Stimulated activated CD4-positive, alpha-beta T cell treated with anti-CD3 and anti-CD28 coated beads, Interleukin-15, amount 100 ng/mL, for 48 hours (primary cell): ENCODE measurements around the gene SMC4.
"Not testable (repeated sequence)": the region's sequence is repeated elsewhere in the genome, so short reads cannot be mapped to it uniquely, and the experiment has no call there.

Source experiments
- DNase-seq, 2 donors: peaks; one replicate each; pipeline ENCODE4 v3.0.0-alpha.2; 2020; ENCODE audit warnings: low read depth in 2 of 2

Gene SMC4

DNA sequence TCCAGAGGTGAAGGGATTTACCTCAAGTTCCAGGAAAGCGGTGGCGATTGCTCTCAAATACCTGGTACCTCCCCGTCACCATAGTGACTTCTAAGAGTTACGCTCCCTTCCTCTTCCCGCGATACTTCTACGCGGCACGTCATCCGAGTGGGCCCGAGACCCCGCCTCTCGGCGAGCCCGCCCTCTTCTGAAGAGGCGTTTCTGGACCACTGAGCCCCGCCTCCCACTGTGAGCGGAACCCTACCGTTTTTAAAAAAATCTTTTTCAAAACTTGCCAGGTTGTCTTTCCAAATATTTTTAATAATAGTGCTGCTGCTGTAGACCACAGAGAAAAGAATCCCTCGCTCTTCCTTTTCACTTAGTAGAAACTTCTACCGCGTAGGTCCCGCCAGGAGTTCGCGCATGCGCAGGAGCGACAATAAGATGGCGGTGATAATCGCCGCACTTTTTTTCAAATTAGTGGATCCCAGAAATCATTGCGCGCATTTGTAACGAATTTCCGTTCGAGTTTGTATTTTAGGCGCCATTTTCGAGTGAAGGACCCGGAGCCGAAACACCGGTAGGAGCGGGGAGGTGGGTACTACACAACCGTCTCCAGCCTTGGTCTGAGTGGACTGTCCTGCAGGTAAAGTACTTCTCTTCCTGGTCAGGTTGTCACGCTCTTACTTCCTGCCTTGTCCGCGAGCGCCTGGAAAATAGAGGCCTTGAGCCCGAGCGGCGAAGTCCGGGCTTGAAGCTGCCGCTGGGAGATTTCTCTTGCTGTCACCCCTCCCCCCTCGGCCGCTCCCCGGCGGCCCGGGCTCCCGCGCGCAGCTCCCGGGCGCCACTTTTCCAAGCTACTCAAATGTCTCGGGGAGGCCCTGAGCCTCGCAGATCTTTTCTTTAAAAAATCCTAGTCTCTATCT, at the start of gene SMC4, which contains the start of gene IFT80:
TSS of gene SMC4 (plus strand) at position 526 of the 905 bp plus-strand sequence. CDS start 1,177 bp downstream, outside the sequence.
TSS of gene IFT80 (minus strand) at position 101 of the 905 bp plus-strand sequence. CDS start 14,625 bp downstream, outside the sequence.
- peak; percentile 93 to 94 for DNase-seq

DNA sequence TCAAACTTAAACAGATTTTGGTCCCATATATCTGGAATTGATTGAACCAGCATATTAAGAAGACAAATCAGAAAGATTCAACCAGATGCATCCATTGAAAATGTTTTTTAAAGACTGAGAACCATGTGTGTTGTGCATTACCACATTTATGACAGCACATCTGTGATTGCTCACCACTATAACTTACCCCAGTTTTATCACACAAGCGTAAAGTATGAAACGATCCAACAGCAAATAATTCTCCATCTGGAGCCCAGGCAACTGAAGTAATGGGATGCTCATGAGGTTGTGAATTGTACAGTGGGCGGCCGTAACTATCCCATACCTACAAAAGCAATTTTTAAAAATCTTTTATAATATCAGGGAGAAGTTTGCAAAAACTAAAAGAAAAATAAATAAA, 43.6 kb upstream of the SMC4 start:
- no peak for DNase-seq

DNA sequence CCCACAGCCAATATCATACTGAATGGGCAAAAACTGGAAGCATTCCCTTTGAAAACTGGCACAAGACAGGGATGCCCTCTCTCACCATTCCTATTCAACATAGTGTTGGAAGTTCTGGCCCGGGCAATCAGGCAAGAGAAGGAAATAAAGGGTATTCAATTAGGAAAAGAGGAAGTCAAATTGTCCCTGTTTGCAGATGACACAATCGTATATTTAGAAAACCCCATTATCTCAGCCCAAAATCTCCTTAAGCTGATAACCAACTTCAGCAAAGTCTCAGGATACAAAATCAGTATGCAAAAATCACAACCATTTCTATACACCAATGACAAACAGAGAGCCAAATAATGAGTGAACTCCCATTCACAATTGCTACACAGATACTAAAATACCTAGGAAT, 36.6 kb upstream of the SMC4 start:
- not testable (repeated sequence) for DNase-seq

DNA sequence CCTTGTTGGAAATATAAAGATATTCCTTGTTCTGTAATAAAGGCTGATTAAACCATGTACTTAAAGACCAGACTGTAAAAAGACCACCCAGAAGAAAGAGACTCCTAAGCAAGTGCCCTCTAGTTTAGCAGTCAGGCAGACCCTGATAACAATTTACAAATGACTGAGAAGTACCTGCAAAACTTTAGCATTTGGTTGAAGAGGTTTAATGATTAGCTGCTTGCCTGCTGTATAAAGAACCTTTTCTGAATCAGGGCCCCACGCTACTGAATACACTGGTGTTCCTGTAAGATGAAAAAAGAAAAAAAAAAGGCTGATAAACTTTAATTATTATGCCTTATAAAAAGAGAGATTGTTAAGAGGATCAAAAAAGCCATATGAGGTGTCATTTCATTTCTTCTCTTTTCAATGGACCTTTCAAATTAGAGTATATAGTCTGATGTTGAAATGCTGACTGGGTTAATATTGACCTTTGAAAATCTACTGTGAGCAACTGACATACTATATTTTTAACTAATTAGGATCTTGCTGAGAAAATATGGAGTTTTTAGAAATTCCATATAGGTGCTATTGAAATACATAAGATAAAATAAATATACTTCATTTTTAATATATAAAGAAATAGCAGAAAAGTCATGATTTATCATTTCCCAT, 33.5 kb upstream of the SMC4 start:
- no peak for DNase-seq

DNA sequence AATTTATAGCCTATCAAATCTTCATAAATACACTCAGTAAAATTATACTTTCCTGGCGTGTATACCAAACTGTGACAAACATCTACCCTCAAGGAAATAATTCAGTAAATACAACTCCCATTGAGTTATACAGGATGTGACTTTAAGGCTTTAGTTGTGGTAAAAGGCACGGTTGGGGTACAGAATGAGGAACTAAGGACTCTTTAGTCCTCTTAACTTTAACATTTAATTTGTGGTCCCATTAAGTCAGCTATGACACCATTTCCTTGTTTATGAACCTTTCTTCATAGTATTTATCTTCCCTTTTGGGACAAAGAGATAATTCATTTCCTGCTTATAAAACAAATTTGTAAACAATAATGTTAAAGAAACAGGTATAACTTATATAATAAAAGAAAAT, 30.6 kb upstream of the SMC4 start:
- no peak for DNase-seq

DNA sequence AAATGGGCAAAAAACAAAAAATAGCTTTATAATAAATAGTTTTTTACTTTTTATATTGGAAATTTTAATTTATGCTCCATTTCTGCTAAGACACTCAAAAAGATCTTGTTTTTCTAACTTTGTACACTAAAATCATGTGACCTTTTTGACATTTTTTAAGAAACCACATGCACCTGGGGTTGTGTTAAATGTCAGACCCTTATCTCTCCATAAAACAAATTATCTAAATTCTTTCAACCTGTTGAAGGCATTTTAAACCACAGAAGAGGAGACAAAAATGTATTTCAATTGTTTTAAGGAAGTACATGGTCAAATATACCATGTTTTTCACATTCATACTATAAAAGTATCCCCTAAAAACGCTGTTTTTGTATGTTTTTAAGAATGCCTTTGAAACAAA, 29.7 kb upstream of the SMC4 start:
- no peak for DNase-seq

DNA sequence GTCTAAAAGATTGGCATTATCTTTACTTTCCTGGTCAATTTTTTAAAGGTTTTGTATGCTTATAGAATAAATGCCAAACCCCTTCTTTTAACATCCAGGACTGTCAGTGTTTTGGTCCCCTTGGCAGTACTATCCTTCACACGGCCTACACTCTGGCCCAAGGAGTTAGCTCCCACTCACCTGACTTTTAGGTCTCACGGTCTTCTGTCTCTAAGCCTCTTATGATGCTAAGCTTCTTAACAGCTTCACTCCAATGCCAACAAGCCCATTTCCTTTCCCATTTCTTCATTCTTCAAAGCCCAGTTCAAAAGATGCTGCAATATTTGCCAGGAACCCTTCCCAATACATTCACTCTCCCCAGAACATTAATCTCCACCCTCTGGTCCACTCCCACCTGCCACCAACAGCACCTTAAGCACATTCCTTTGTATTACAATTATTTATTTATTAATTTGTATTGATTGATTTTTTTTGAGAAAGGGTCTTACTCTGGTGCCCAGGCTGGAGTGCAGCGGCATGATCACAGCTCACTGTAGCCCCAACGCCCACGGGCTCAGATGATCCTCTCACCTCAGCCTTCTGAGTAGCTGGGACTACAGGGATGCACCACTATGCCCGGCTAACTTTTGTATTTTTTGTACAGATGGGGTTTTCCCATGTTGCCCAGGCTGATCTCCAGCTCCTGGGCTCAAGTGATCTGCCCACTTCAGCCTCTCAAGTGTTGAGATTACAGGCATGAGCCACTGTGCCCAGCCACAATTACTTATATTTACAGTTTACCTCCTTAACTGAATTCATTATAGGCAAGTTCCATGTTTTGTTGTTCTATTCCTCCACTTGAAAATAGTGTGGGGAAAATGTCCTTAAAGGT, 28.2 kb upstream of the SMC4 start:
- no peak for DNase-seq

DNA sequence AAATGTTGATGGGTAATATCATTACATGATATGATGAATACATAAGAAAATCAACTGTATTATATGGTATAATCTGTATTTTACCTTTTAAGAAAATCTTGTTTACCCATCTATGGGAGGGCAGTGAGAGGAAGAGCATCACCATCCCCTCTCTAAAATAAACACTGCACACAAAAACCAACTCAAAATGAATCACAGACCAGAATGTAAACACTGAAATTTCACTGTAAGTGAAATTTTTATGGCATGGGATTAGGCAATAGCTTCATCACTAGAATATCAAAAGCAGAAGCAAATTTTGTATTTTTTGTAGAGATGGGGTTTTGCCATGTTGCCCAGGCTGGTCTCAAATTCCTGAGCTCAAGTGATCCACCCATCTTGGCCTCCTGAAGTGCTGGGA, 26.7 kb upstream of the SMC4 start:
- DNase-seq = no peak

DNA sequence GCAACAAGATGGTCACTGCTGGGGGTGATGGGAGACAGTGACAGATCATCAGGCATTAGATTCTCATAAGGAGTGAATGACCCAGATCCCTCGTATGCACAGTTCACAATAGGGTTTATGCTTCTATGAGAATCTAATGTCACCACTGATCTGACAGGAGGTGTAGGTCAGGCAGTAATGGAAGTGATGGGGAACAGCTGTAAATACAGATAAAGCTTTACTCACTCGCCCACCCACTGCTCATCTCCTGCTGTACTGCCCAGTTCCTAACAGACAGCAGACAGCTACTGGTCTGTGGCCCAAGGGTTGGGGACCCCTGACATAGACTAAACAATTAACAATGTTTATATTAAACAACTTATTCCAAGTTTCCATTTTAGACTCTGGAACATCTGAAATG, 25.8 kb upstream of the SMC4 start:
- no peak for DNase-seq

DNA sequence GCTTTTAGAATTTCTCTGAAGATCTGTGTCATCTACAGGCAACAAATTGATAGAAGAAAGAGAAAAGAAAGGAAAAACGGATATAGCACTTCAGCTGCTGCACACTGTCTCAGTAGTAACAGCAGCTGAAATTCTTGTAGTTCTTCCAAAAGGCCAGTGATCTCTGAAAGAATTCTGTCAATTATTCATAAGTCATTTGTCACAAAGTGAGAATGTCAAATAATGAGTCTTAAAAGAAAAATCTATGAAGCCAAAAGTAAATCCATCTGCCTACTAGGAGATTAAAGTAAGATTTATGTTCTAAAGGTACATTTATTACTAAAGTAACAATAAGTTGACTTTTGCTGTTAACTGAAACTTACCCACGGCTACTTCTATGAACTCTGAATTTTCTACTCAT, 25.0 kb upstream of the SMC4 start:
- DNase-seq = no peak

DNA sequence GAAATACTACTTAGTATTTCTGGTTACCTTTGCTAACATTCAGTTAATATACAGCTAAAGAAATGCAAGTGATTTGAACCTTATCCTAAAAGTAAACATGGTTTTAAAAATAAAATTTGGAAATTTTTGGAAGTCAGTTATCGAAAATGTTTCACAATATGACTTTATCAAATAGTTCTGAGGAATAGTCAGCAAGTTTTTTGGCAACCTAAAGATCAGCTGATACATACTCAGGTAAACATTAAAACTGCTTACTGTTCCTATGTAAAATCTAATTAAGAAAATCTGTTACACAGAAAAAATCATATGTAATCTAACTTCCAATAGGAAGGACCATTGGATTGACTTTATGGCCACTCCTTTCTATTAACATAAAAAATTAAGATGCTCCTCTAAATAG, 24.5 kb upstream of the SMC4 start:
- DNase-seq = no peak

DNA sequence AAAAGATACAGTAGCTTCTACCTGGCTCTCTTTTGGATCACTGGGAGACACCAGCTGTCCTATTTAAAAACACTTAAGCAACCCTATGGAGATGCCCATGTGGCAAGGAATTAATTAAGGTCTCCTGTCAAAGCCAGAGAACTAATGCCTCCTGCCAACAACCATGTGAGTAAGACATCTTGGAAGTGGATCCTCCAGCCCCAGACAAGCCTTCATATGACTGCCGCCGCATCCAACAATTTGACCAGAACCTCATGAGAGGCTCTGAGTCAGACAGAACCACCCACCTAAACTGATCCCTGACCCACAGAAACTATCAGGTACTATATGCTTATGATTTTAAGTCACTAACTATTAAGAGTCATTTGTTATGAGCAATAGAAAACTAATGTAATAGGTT, 22.8 kb upstream of the SMC4 start:
- no peak for DNase-seq

DNA sequence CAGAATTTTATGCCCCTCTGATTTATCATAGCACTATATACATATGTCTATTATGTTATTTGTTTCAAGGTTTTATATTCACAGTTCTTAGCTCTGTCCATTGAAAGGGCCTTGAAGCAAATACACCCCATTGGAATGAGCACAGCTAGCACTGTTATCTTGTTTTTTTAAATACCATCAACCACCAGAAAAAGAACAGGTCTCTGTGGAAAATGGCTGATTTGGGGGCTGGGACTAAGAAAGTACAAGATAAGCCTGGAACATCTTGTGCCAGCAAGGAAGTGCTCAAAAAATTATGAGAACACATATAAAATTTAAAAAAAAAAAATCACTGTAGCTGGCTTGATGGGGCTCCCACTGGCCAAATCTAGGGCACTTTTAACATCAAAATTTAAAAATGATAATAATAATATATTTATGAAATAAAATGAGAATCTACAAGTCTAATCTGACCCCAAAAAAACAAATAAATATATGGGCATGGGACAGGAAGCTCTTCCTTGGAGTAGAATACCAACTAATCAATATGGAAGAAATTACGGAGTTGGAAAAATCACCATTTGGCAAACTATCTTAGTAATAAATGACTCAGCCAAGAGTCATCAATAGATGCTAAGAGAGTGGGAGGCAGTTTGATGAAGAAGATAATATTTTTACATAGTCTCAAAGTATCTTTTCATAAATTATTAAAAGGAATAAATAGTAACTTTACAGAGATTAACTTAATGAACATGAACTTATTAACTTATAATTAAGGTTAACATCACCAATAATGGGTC, 20.9 kb upstream of the SMC4 start:
- DNase-seq = no peak

DNA sequence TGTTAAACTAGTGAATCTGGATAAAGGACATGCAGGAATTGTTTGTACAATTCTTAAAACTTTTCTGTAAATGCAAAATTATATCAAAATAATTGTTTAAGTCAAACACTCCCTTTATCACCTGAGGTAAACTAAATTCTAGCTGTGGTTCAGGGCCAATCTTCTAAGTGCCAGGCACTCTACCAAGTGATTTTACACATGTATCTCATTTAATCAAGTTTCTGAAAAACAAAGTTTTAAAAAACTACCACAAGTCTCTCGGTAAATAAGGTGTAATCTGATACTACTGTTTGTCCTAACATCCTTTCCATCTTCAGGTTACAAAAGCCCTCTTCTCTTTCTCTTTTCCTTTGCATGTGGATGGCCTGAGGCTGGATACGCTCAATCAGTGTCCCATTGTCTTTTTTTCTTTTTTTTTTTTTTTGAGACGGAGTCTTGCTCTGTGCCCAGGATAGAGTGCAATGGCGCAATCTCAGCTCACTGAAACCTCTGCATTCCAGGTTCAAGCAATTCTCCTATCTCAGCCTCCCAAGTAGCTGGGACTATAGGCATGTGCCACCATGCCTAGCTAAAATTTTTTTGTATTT, 19.7 kb upstream of the SMC4 start:
- DNase-seq = no peak

DNA sequence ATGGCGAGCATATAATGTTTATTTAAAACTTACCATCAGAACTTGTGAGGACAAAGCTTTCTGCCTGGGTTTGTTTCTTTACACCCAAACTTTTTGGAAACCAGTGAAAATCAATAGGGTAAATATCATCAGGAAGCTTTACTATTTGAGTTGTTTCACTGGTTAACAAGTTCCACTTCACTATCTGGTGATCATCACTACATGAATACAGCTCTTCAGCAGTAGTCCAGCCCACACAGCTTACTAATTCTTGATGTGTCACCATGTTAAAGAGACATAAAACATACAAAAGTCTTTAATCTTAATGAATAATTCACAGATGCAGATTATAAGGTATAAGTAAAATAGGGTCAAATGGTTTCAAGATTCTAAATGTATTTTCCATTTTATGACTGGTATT, 18.0 kb upstream of the SMC4 start:
- DNase-seq = no peak

DNA sequence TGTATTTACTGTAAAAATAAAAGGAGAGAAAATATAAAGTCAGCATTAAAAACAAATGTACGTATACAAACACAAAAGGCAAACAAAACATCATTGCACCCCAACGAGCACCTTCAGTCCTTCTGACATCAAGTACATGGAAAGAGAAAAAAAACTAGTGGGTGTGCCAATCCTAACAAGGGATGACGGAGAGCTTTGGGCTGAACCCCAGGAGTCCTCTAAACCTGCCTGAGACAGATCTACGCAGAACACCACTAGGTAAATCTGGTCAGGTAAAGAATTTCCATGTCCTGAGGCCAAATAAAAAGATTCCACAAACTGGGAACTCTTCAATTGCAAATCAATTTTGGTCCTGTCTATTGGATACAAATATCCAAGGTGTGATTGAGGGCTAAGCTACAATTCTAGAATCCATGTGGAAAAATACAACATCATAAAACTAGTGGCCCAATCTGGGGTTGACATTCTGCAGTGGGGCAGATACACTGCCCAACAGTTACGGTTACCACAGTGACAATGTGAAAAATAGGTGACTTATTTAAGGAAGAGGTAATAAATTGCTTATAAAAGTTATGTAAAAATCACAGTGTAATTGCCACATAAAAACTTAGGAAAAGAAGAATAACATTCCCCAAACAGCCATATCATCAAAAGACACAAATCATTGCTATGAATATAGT, 14.7 kb upstream of the SMC4 start:
- DNase-seq = no peak

DNA sequence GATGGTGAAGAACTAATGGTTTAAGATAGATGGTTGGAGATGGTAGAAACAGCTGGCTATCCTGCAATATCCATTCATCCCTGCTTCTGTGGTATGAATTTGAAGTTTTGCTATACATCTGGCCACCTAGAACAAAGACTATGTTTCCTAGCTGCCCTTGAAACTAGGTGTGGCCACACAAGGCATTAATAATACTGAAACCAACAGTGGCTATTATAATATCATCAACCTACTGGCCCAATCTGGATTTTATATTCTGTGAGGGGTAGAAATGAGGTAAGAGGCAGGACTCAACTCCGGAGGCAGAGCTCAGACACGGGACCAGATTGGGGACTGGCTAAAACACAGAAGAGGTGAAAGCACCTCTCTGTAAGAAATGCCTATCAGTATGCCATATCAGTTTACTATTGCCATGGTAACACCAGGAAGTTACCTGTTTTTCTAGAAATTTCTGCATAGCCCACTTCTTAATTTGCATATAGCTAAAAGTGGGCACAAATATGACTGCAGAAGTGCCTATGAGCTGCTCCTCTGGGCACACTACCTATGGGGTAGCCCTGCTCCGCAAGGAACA, 8.8 kb upstream of the SMC4 start:
- DNase-seq = no peak

DNA sequence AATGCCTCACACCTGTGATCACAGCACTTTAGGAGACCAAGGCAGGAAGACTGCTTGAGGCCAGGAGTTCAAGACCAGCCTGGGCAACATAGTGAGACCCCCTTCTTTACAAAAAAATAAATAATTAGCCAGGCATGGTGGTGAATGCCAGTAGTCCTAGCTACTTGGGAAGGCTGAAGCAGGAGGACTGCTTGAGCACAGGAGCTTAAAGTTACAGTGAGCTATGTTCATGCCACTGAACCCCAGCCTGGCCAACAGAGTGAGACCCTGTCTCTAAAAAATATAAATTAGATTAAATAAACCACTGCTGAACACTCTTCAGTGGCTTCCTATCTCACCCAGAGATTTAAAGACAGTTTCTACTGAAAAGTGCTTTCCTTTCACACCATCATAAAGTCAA, 6.7 kb upstream of the SMC4 start:
- DNase-seq = no peak

DNA sequence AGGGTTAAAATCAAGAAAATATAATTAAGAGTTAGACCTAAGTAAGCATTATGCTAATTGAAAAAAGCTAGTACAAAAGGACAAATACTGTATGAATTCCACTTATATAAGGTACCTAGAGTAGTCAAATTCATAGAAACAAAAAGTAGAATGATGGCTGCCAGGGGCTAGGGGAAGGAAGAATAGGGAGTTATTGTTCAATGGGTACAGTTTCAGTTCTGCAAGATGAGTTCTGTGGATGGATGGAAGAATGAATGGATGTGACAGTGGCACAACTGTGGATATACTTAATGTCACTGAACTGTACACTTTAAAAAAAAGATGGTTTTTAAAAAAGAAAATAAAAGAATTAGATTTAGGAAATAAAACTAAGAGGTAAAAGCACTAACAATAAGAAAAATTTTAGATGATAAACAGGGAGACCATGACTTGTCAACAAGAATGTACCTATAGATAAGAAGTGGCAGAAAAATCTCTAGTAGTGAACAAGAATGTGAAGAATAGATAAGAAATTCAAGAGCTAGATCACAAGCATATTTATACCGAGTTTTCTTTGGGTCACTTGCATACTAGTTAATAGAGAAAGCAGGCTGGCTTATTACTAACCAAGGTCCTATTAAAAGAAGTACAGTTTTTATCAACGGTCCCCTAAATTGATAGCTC, 6.0 kb upstream of the SMC4 start:
- DNase-seq = no peak

DNA sequence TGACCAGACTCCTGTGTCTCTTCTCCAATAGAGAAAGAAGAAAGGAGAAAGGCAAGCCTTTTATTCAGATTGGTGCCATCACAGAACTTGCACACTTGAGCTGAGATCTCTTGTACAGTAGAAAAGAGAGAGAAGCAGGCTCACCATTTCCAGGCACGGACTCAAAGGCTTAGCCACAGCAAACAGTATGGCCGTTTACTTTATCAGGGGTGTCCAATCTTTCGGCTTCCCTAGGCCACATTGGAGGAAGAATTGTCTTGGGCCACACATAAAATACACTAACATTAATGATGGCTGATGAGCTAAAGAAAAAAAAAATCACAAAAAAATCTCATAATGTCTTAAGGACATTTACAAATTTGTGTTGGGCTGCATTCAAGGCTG, 5.4 kb upstream of the SMC4 start:
- DNase-seq = no peak
